Astrocyte of the cerebellum (primary cell): ENCODE data around the gene HOXB8.

Experiments used
- DNase-seq: peaks from one replicate; pipeline ENCODE4 v3.0.0-alpha.2; 2011; ENCODE audit warnings: low read depth
- H3K4me3 ChIP-seq: 2 replicates; pipeline ENCODE4 v1.5.1; 2011; ENCODE audit warnings: mild to moderate bottlenecking, low read depth, low read length, moderate library complexity
- in situ Hi-C: cut with HindIII; loops from 2 replicates; pipeline ENCODE4 v1.10.0; 2017; ENCODE audit warnings: low sequenced_read_pairs
- TF ChIP-seq, protein P1 (sequence below): IDR thresholded peaks from 2 replicates; pipeline ENCODE4 v1.5.1; 2012; ENCODE audit warnings: low read length, low read depth, moderate library complexity, mild to moderate bottlenecking; ENCODE audit errors: missing control alignments

The HOXB8 gene

DNA sequence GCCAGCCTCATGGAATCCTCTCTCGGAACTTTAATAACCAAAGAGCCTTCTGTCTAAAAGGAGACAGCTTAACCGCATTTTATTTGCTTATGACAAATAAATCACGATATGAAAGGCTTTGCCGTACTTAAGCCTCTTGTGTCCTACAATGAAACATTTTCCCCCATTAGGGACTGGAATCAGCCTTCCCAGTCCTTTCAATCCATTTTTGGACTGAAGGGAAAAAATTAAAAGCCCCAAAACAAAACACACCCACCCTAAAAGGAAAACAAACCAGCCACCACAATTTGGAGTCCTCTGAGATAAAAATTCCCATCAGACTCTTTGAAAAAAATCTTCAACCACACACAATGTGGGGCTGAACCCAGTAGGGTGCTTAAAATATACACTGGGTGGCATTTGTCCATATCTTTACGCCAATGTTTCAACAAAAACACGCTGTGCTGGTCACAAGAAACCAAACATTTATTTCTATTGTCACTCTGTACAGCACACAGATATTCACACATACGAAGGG lies 40.0 kb downstream of the HOXB8 start:
- in situ Hi-C loops: no loop called here
- H3K4me3 ChIP-seq: peak overlapping the region; percentile 82
- no peak for DNase-seq
- TF ChIP-seq, protein P1, sequence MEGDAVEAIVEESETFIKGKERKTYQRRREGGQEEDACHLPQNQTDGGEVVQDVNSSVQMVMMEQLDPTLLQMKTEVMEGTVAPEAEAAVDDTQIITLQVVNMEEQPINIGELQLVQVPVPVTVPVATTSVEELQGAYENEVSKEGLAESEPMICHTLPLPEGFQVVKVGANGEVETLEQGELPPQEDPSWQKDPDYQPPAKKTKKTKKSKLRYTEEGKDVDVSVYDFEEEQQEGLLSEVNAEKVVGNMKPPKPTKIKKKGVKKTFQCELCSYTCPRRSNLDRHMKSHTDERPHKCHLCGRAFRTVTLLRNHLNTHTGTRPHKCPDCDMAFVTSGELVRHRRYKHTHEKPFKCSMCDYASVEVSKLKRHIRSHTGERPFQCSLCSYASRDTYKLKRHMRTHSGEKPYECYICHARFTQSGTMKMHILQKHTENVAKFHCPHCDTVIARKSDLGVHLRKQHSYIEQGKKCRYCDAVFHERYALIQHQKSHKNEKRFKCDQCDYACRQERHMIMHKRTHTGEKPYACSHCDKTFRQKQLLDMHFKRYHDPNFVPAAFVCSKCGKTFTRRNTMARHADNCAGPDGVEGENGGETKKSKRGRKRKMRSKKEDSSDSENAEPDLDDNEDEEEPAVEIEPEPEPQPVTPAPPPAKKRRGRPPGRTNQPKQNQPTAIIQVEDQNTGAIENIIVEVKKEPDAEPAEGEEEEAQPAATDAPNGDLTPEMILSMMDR: no peak

DNA sequence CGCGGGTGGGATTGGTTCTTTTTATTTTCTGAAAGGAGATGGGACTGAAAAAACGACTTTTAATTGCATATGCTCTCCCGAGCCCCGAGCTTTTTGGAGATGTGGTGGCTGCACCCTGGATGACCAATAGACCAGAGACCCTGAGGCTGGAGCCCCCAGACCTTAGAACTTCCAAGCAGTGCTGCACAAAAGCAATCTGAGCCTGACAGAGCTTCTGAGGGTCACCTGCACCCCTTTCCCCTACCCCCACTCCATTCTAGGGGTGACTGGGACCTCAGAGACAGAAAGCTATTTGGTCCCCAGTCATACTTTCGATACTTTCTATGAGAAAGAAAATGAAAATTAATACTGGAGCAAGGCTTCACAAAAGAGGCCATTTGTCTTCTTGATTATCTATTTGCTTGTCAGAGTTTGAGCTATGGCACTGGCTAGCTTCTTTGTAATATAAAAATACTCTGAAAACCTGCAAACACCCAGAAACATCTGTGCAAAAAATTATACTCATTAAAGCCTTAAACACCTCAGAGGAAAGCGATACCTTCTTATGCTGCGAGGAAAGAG lies 40.5 kb downstream of the HOXB8 start:
- in situ Hi-C loops: no loop called here
- H3K4me3 ChIP-seq: peak overlapping the region; percentile 82
- DNase-seq: no peak
- TF ChIP-seq, protein P1: no peak

DNA sequence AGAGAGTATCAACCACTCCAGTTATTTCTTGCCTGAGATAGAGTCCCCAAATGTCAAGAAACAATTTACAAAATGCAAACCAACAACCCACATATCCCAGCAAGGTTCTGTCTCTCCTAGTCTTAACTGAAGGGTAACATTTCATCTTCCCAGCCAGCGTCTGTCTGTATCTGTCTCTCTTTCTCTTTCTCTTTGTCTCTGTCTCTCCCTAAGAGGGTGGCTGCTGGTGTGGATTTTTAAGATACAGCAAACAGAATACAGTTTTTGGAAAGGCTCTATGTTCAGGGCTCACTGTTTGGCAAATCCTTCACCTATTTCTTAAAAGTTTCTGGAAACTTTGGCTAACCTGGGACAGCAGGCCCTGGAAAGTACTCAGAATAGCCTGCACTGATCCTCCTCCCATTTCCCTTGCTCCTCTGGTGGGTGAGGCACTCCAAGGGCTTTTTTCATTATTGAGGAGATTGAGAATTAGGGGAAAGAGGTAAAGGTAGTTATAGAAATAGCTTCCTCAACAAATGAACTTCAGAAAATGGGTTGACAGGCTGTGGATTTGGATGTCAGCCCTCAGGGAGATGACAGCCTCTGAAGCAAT lies 43.2 kb downstream of the HOXB8 start:
- DNase-seq: no peak
- TF ChIP-seq, protein P1: no peak
- in situ Hi-C loops: no loop called here
- peak overlapping the region; percentile 82 for H3K4me3 ChIP-seq

DNA sequence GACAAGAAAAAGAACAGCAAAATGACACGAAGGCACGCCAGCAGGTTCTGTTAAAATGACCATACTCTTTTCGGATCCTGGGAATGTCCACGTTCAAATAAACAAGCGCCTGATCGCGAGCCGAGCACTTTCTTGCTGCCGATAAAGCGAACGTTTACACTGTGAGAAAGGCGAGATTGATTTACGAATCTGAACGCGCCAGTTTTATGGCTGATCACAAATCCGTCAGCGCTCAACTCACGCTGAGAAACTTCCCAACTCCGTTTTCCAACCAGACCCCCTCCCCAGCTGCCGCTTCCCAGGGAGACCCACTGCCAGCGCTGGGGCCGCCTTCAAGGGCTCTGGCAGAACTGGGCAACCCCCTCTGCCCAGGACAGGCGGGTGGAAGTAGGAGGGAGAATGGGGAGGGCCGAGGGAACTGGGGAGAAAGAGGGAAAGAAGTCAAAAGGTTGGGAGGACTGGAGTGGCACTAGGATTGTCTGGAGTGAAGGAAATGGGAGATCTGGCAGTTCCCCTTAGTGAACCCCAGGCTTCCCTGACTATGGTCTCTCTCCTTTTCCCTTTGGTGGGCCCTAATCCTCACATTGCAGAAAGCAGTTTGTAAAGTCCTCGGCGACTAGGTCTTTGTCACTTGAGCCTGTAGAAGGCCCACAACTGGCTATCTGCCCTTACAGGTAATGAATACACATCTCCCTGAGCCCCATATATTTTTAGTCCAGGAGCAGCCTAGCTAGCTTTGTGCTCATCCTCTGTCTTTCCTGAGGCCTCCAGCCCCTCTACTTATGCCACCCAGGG lies 43.9 kb downstream of the HOXB8 start:
- TF ChIP-seq, protein P1: no peak
- in situ Hi-C loops: no loop called here
- no peak for DNase-seq
- H3K4me3 ChIP-seq: peak overlapping the region; percentile 82

DNA sequence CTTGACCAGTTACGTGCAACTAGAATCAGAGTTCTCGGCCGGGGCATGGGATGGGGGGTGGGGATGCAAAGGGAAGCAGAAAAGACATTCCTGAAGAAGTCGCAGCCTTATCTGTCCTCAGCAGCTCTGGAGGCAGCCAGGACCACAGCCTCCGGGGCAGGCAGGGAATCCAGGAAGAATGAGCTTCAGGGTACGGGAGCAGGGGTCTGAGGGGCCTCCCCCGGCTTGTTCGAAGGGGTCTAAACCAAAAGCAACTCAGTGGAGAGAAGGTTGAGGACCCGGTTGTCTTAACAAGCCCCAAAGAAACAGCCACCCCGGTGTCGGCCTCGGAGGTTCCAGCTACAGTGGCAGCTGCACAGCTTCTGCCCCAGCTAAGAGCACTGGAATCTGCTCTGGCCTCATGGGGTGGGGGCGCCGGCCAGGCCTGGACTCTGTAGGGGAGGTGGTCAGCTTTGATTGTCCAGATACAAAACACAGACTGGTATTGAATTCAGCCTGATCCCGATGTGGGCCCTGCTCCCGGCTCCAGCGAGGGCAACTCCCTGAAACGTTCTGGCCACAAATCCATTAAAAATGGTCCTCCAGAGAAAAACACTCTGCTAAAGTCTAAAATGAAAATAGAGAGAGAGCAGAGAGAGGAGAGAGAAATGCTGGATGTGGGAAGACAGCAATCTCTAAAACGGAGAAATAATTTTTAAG lies 44.6 kb downstream of the HOXB8 start:
- TF ChIP-seq, protein P1: no peak
- in situ Hi-C loops: no loop called here
- peak overlapping the region; percentile 82 for H3K4me3 ChIP-seq
- no peak for DNase-seq

DNA sequence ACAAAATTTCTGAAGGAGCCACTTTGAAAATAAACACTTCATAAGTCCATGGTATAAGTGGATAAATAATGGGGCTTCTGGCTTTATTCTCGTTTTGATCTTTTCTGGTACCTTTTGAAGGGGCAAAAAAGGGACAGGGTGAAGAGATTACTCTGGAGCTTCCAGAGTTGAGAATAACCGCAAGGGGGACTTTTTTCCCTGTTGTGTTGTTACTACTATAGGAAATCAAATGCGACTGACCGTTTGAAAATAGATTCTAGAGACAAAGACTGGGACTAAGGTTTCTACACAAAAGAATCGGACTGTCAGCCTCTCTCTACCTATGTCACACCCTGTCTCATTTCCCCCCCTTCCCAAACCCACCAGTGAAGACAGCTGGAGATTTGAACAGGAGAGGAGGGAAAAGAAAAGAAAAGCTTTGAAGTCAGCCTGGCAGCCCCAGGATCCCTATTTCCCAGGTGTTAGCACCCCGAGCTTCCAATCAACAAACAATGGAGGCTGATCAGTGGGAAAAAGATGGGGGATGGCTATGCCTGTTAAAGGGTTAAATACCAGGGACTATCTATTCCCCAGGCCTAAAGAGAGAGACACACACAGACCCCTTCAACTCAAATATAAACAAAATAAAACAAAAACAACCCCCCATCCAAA lies 45.3 kb downstream of the HOXB8 start:
- H3K4me3 ChIP-seq: peak overlapping the region; percentile 82
- TF ChIP-seq, protein P1: peak; percentile 11
- in situ Hi-C loops: no loop called here
- DNase-seq: no peak
